ENCODE data around the gene RIC8B.

DNA sequence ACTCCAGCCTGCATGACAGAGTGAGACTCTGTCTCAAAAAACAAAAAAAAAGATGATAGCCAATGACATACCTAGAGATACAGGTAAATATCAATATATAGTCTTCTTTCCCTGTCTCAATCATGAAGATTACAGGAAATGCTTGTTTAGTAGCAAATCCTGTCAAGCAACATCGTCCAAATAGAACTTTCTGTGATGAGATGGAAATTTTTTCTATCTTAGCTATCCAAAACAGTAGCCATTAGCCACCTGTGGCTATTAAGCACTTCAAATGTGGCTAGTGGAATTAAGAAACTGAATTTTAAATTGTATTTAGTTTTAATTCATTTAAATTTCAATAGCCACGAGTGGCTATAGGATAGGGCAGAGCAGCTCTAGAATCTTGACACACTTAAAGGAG is 33.2 kb upstream of the RIC8B start:
- TF ChIP-seq, protein P1, sequence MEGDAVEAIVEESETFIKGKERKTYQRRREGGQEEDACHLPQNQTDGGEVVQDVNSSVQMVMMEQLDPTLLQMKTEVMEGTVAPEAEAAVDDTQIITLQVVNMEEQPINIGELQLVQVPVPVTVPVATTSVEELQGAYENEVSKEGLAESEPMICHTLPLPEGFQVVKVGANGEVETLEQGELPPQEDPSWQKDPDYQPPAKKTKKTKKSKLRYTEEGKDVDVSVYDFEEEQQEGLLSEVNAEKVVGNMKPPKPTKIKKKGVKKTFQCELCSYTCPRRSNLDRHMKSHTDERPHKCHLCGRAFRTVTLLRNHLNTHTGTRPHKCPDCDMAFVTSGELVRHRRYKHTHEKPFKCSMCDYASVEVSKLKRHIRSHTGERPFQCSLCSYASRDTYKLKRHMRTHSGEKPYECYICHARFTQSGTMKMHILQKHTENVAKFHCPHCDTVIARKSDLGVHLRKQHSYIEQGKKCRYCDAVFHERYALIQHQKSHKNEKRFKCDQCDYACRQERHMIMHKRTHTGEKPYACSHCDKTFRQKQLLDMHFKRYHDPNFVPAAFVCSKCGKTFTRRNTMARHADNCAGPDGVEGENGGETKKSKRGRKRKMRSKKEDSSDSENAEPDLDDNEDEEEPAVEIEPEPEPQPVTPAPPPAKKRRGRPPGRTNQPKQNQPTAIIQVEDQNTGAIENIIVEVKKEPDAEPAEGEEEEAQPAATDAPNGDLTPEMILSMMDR (IDR thresholded peaks at IDR 0.05; ENCODE audit: insufficient read depth, low read depth, low read length) = no peak
- TF ChIP-seq EZH2 (IDR thresholded peaks at IDR 0.05; ENCODE audit: insufficient read depth, low read length) = no peak

Data from astrocyte (in vitro differentiated cells and primary cell).